ENCODE results near the gene PLD2.
A peak's percentile ranks its signal among the peaks of the same experiment; 100 is the strongest.
"Not testable (repeated sequence)": the region's sequence is repeated elsewhere in the genome, so short reads cannot be mapped to it uniquely, and the experiment has no call there.

The PLD2 gene

GRCh38 chr17:4858068-4858881, 51.3 kb downstream of the PLD2 start:
- DNase-seq (ENCODE audit: low spot score): peak; percentile 45

- peak; percentile 86 for DNase-seq (ENCODE audit: low spot score)
Measured at GRCh38 chr17:4858882-4859260, 51.9 kb downstream of the PLD2 start.

GRCh38 chr17:4859816-4860625, 53.1 kb downstream of the PLD2 start:
- no peak for DNase-seq (ENCODE audit: low spot score)

- no peak for DNase-seq (ENCODE audit: low spot score)
Measured at GRCh38 chr17:4860651-4861050, 53.7 kb downstream of the PLD2 start.

GRCh38 chr17:4861052-4861451, 54.1 kb downstream of the PLD2 start:
- no peak for DNase-seq (ENCODE audit: low spot score)

- no peak for DNase-seq (ENCODE audit: low spot score)
Measured at GRCh38 chr17:4862720-4863119, 55.8 kb downstream of the PLD2 start.

- no peak for DNase-seq (ENCODE audit: low spot score)
Measured at GRCh38 chr17:4863321-4863720, 56.4 kb downstream of the PLD2 start.

GRCh38 chr17:4867535-4867934, 60.6 kb downstream of the PLD2 start:
- DNase-seq (ENCODE audit: low spot score): not testable (repeated sequence)

- not testable (repeated sequence) for DNase-seq (ENCODE audit: low spot score)
Measured at GRCh38 chr17:4869058-4869998, 62.4 kb downstream of the PLD2 start.

- no peak for DNase-seq (ENCODE audit: low spot score)
Measured at GRCh38 chr17:4870855-4871254, 63.9 kb downstream of the PLD2 start.

GRCh38 chr17:4872786-4873185, 65.8 kb downstream of the PLD2 start:
- DNase-seq (ENCODE audit: low spot score): no peak
